Nephron progenitor cell (in vitro differentiated cells): ENCODE measurements around the gene RHOT2.
A peak's percentile ranks its signal among the peaks of the same experiment; 100 is the strongest.

Experiments used
- DNase-seq: peaks from one replicate; pipeline ENCODE4 v3.0.0; 2021
- H3K27ac Mint-ChIP-seq: 2 replicates; pipeline ENCODE4 v1.8.0; 2021; ENCODE audit warnings: mild to moderate bottlenecking, moderate library complexity, mixed read lengths
- H3K27me3 Mint-ChIP-seq: 2 replicates; pipeline ENCODE4 v1.8.0; 2021; ENCODE audit warnings: mild to moderate bottlenecking, low read depth, mixed read lengths; ENCODE audit not compliant: poor library complexity
- H3K36me3 Mint-ChIP-seq: 2 replicates; pipeline ENCODE4 v1.8.0; 2021; ENCODE audit warnings: low read depth, mixed read lengths
- H3K4me1 Mint-ChIP-seq: 2 replicates; pipeline ENCODE4 v1.8.0; 2021; ENCODE audit warnings: mixed read lengths
- H3K4me3 Mint-ChIP-seq: 2 replicates; pipeline ENCODE4 v1.8.0; 2021; ENCODE audit warnings: mild to moderate bottlenecking, moderate library complexity, mixed read lengths
- H3K9me3 Mint-ChIP-seq: 2 replicates; pipeline ENCODE4 v1.8.0; 2021; ENCODE audit warnings: mild to moderate bottlenecking, moderate library complexity, mixed read lengths
- TF ChIP-seq, protein P1 (sequence below): fragments of 200-600 bp; sonication (generic); IDR thresholded peaks from 2 replicates; pipeline ENCODE4 v1.5.0; 2021; ENCODE audit warnings: antibody characterized with exemption

The RHOT2 gene

DNA sequence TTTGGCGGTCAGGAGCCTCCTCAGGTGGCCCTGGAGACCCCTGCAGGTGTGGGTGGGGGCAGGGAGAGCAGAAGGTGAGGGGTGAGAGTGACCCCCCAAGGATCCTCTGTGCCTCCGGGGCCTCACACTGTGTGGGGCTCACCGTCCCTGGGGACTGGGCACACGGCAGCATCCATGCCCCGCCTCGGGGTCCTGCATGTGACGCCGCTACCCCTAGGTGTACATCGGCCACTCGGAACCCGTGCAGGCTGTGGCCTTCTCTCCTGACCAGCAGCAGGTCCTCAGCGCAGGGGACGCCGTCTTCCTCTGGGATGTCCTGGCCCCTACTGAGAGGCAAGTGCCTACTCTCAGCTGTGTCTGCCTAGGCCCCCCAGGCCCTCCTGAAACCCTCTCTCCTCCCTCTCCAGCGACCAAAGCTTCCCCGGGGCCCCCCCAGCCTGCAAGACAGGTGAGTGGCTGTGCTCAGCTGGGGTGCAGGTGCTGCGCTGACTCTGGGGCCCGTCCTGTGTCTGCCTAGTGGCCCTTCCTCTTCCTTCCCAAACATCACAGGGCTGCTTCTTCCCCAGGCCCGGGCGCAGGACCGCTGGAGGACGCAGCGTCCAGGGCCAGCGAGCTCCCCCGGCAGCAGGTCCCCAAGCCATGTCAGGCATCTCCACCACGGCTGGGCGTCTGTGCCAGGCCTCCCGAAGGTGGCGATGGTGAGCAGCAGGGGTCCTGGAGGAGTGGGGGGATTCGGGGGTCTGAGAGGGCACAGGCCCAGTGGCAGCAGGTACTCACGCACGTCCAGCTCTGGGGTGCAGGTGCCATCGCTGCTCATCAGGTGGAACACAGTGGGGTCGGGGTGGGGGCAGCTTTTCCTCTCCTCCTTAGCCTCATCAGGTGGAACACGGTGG is 9.0 kb upstream of the RHOT2 start:
- Mint-ChIP-seq H3K27me3 (no peaks in the 10 kb centered on the region), H3K36me3 (no peaks in the 10 kb centered on the region), H3K4me1 (peaks cover 10% of the 10 kb centered on the region), H3K27ac (no peak overlapping the region), H3K9me3 (no peaks in the 10 kb centered on the region), H3K4me3 (no peak overlapping the region)
- TF ChIP-seq, protein P1, sequence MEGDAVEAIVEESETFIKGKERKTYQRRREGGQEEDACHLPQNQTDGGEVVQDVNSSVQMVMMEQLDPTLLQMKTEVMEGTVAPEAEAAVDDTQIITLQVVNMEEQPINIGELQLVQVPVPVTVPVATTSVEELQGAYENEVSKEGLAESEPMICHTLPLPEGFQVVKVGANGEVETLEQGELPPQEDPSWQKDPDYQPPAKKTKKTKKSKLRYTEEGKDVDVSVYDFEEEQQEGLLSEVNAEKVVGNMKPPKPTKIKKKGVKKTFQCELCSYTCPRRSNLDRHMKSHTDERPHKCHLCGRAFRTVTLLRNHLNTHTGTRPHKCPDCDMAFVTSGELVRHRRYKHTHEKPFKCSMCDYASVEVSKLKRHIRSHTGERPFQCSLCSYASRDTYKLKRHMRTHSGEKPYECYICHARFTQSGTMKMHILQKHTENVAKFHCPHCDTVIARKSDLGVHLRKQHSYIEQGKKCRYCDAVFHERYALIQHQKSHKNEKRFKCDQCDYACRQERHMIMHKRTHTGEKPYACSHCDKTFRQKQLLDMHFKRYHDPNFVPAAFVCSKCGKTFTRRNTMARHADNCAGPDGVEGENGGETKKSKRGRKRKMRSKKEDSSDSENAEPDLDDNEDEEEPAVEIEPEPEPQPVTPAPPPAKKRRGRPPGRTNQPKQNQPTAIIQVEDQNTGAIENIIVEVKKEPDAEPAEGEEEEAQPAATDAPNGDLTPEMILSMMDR = peak; percentile 7
- no peak for DNase-seq

DNA sequence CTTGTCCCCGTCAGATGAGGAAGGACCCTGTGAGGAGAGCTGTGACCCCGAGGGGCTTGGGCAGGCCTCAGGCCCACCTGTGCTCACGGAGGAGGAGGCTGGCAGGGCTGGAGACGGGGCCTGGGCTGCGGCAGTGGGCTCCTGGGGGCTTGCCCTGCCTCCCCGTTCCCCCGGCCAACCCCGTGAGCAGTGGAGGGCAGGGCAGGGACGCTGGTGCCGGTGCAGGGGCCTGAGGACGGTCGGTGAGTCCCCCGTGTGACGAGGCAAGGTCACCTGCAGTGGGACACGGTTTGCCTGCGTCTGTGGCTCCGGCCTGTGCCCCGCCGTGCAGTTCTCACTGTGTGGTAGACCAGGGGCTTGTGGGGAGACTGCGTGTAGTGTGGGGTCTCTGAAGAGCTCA is 8.3 kb upstream of the RHOT2 start:
- TF ChIP-seq, protein P1 = no peak
- Mint-ChIP-seq H3K4me1 (peaks cover 7% of the 10 kb centered on the region), H3K4me3 (no peak overlapping the region), H3K27ac (no peak overlapping the region), H3K9me3 (no peaks in the 10 kb centered on the region), H3K27me3 (no peaks in the 10 kb centered on the region), H3K36me3 (no peaks in the 10 kb centered on the region)
- DNase-seq = no peak

DNA sequence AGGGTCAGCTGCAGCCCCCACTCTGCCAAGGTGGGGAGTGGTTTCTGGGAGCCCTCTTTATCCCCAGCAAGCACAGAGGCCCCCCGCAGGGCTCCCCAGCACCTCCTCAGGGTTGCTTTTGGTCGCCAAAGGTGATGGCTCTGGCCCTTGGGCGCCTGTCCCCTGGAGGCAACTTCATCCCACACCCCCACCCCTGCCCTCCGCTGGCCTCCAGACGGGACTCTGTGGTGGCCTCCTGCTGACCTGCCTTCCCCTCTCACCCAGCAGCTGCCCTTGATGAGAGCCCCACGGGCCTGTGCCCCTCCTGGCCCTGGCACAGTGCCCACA is 7.8 kb upstream of the RHOT2 start:
- no peak overlapping the region for H3K4me3 Mint-ChIP-seq
- DNase-seq = no peak
- TF ChIP-seq, protein P1 = no peak
- H3K27me3 Mint-ChIP-seq = no peaks in the 10 kb centered on the region
- no peaks in the 10 kb centered on the region for H3K36me3 Mint-ChIP-seq
- H3K9me3 Mint-ChIP-seq = no peaks in the 10 kb centered on the region
- peaks cover 7% of the 10 kb centered on the region for H3K4me1 Mint-ChIP-seq
- no peak overlapping the region for H3K27ac Mint-ChIP-seq

DNA sequence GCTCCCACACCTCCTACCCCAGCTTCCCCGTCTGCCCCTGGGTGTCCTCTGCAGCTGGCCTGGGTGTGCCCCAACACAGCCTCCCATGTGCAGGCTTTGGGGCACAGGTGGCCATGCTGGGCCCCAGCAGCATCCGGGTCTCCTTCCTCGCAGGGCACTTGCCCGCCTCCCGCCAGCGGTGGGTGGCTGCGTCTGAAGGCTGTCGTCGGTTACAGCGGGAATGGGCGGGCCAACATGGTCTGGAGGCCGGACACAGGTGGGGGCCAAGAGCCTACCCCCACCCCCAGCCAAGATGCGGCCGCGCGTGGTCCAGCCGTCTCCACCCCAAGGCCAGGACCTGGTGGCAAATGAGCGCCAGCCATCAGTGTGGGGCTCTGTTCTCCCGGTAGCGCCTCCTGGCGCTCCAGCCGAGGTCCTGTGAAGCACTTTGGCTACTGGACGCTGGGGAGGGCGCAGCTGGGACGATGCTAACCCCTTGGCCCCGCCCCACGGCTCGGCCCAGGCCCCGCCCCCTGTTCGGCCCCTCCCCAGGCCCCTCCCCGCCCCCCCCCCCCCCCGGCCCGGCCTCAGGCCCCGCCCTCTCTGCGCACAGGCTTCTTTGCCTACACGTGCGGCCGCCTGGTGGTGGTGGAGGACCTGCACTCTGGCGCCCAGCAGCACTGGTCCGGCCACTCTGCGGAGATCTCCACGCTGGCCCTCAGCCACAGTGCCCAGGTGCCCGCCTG is 7.3 kb upstream of the RHOT2 start:
- peak; percentile 88 for DNase-seq
- no peaks in the 10 kb centered on the region for H3K27me3 Mint-ChIP-seq
- H3K9me3 Mint-ChIP-seq = no peaks in the 10 kb centered on the region
- H3K36me3 Mint-ChIP-seq = no peaks in the 10 kb centered on the region
- no peak overlapping the region for H3K27ac Mint-ChIP-seq
- TF ChIP-seq, protein P1 = peak; percentile 47
- H3K4me1 Mint-ChIP-seq = peaks cover 7% of the 10 kb centered on the region
- H3K4me3 Mint-ChIP-seq = no peak overlapping the region

DNA sequence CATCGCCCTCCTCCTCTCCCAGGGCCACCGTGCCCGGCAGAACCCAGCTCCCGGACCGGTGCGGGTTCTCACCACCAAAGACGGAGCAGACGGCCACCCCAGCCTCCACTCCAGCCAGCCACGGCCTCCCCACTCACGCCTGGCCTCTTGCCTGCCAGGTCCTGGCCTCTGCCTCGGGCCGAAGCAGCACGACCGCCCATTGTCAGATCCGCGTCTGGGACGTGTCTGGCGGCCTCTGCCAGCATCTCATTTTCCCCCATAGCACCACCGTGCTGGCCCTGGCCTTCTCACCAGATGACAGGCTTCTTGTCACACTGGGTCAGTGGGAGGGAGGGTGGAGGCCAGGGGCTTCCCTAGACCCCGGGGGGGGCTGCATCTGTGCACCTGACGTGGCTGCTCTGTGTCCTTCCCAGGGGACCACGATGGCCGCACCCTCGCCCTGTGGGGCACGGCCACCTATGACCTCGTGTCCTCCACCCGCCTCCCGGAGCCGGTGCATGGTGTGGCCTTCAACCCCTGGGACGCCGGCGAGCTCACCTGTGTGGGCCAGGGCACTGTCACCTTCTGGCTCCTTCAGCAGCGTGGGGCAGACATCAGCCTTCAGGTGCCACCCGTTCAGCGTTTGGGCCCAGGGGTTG is 6.6 kb upstream of the RHOT2 start:
- DNase-seq = no peak
- Mint-ChIP-seq H3K4me1 (peaks cover 7% of the 10 kb centered on the region), H3K36me3 (no peaks in the 10 kb centered on the region), H3K27me3 (no peaks in the 10 kb centered on the region), H3K27ac (peak overlapping the region; percentile 51), H3K9me3 (no peaks in the 10 kb centered on the region), H3K4me3 (no peak overlapping the region)
- TF ChIP-seq, protein P1 = no peak
